HG02678 (cell line): Measurements from ENCODE around the gene ERFL.
"Not testable (repeated sequence)": the region's sequence is repeated elsewhere in the genome, so short reads cannot be mapped to it uniquely, and the experiment has no call there.

Source experiments
- ATAC-seq: cut with Tn5 transposase; IDR thresholded peaks from one replicate; pipeline ENCODE4 v1.9.1; 2021; ENCODE audit warnings: mild to moderate bottlenecking, moderate library complexity; ENCODE audit not compliant: unreplicated experiment

The ERFL gene

GRCh38 chr19:41914424-41914834 lies 13.8 kb downstream of the ERFL start:
- ATAC-seq: not testable (repeated sequence)

DNA sequence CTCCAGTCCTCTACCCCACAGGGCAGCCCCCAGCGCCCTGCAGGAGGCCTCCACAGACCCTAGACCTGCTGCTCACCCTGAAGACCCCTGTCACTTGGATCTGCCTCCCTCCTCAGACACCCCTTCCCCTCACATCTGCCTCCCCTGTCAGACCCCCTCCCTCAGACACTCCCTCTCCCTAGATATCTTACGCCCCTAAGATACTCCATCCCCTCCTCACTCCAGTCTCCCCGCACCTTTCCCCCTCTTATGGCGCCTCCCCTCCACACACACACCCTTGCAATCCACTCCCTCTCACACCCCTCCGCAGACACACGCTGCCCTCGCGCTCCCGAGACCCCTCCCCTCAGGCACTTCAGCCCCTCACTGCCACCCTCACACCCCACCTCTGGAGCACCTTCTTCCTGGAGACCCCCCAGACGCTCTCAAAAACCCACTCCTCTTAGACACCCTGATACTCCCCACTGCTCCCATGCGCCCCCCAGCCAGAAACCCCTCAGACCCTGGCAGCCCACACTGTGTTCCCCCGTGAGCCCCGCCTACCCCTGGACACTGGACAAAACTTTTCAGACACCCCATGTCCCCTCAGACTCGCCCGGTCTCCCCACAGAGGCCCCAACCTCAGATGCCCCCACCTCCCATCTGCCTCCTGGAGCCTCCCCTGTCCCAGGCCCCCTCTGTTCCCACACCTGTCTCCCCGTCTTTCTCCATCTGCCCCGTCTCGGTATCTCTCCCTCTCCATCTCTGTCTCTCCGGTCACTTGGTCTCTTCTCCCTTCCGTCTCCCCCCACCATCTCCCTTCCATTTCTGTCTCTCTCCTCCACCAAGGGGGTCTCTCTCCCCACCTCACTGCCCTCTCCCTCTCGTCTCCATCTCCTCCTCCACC lies 14.5 kb downstream of the ERFL start:
- no peak for ATAC-seq

GRCh38 chr19:41912899-41913537 lies 15.2 kb downstream of the ERFL start:
- ATAC-seq: no peak

- ATAC-seq: no peak
Observed at GRCh38 chr19:41911889-41912731, 16.1 kb downstream of the ERFL start.

- ATAC-seq: no peak
Observed at GRCh38 chr19:41910992-41911888, 17.0 kb downstream of the ERFL start.

DNA sequence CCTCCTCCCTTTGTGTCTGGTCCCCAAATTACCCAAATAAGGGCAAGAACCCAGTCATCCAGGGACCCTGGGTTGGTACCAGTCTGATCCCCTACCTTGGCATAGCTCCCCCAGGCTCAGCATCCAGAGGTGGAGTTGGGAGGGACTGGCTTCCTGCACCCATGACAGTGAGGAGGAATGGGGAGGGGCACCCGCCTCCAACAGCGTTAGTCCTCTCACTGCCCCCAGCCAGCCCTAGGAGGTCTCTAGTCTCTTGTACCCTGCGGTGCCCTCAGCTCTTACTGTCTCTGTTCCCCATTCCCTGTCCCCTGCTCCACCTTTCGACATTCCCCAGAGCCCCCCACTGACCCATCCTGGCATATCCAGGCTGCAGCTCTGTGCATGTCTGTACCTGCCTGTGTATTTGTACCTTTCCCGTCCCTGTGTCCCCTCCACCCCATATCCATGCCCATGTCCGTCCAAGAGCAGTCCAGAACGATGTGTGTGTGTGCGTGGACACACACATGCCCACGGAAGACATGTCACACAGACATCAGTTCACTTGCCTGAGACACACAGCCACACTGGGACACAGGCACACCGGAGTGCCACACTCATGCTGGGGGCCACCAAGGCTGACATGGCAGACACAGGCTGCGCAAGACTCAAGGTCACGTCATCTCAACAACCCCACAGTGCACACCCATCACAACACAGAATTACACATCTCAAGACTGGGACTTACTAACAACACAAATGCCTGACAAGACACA lies 17.8 kb downstream of the ERFL start:
- ATAC-seq: no peak

DNA sequence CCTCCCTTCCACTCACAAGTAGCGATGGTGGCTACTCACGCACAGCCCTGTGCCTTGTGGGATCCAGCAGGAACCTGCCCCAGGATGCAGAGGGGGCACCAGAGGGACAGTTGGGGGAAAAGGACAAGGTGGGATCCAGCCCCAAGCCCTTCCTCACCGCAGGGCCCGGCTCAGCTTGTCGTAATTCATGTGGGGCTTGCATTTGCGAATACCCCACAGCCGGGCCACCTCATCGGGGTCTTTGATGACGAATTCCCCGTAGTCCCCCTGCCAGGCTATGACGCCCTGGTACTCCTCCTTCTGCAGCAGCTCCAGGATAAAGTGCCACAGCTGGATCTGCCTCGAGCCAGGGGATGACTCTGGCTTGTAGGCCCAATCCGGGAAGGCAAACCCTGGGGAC lies 18.5 kb downstream of the ERFL start:
- ATAC-seq: no peak

- ATAC-seq: no peak
Observed at GRCh38 chr19:41908724-41909464, 19.4 kb downstream of the ERFL start.

DNA sequence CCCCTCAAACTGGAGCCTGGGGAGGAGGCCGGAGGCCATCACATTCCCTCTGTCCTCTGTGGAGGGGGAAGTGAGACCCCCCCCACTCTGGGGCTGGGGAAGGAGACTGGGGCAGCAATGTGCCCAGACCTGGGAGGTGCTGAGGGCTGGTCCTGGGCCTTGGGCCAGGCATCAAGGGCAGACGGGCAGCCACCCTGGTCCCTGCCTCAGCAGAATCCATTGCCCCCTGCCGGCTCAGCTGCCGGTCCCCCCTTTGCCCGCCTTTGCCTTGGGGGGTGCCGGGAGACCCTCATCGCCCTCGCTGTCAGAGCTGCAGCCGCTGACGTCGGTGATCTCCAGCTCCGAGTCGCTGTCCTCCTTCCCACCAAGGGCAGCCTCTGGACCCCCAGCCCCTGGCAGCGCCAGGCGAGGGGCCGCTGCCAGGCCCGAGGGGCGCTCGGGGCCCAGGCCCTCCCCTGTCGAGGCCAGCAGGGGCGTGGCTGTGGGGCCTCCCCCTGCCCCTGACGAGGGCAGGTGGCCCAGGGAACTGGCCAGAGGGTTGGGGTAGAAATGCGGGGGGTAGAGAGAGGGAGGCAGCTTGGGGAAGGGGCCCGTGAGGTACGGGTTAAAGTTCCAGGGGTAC lies 20.1 kb downstream of the ERFL start:
- no peak for ATAC-seq

- no peak for ATAC-seq
Observed at GRCh38 chr19:41906916-41907680, 21.2 kb downstream of the ERFL start.

DNA sequence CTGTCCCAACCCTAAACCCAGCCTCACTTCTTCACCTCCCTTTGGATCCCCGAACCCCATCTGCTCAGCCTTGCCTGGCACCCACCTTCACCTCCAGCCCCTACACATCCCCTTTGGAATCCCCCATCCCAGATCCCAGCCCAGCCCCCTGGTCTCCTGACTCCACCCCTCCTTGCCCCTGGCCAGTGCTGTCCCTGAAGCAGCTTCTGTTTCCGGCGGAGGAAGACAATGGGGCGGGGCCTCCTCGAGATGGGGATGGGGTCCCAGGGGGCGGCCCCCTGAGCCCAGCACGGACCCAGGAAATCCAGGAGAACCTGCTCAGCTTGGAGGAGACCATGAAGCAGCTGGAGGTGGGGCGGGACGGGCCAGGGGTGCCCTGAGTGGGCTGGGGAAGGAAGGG lies 22.0 kb downstream of the ERFL start:
- ATAC-seq: no peak

DNA sequence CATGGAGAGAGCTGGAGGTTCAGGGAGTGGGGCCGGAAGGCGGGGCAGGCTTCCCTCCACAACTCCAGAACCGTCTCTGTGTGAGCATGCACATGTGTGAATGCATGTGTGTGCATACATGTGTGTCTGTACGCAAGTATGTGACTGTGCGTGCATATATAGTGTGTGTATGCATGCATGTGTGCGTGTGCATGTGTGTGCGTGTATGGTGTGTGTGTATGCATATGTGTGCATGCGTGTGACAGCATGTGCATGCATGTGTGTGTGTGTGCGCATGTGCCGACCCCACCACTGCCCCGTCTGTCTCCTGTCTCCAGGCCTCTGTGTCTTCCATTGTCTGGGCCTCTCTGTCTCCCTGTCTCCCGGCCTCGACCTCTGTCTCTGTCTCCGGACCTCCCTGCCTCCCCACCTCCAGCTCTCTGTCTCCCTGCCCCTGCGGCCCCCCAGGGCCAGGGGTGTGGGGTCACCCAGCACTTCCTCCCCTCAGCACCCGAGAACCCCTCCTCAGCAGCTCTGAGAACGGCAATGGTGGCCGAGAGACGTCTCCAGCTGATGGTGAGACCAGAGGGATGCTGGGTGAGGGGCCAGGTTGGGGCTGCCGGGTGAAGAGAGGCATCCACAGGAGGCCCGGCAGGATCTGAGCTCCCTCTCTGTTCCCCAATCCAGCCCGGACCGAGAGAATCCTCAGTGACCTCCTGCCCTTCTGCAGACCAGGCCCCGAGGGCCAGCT lies 22.8 kb downstream of the ERFL start:
- ATAC-seq: no peak

DNA sequence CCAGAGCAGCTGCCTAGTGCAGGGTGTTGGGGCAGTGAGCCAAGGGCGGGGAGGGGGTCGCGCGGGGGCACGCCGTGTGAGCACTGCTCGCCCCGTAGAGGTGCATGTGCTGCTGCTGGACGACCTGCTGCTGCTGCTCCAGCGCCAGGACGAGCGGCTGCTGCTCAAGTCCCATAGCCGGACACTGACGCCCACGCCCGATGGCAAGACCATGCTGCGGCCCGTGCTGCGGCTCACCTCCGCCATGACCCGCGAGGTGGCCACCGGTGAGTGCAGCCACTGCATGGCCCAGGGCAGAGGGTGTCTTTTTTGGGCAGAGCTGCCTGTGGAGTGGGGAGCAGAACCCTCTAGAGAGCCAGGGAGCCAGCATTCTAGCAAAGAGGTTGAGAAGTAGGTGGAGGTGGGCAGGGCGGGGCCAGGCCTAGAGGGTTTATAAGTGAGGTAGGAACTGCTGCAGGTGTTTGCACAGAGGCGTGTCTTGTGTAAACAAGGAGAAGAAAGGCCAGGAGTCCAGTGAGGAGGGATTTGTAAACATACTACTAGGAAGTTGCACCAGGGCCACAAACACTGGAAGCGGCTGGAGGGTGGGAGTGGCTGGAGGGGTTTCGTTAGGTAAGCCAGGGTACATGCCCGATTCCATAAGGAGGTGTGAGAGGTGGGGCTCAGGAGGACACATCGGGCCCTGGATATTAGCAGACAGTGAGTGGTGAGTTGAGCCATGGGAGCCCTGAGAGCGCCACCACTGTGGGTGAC lies 24.0 kb downstream of the ERFL start:
- ATAC-seq: no peak

DNA sequence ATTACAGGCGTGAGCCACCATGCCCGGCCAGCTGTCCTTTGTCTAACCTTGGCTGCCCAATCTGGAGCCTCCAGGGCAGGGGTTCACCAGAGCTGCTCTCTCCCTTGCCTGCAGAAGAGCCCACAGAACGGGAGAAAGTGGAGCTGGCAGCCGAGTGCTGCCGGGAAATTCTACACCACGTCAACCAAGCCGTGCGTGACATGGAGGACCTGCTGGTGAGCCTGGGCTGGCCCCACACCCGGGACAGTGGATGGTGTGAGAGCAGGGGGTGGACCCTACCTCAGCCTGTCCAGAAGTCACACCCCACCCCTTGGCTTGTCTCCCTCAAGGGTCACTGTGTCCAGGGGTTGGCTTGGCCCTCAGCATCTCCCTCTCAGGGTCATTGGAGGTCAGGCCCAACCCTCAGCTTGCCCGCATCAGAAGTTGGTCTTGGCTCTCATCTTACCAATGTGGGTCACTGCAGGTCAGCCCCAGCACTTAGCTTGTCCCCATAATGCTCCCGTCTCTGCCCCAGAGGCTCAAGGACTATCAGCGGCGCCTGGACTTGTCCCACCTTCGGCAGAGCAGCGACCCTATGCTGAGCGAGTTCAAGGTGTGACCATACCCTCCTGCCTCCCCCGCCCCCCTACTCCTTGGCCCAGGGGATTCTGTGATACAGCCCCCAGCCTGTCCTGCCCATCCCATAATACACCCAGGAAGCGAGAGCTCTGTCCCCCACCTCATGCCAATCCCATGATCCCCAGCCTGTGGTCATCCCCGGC lies 24.9 kb downstream of the ERFL start:
- ATAC-seq: no peak

DNA sequence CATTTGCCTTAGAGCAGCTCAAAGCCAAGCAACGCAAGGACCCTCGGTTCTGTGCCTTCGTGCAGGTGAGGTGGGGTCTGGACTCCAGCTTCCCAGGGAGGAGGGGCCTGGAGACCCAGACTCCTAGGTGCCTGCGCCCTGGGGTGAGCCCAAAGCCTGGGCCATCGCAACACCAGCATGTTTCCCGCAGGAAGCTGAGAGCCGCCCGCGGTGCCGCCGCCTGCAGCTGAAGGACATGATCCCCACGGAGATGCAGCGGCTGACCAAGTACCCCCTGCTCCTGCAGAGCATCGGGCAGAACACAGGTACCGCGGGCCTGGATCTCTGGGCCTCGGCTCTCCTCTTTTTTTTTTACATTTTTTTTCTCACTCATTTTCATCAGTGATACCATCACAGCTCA lies 25.7 kb downstream of the ERFL start:
- no peak for ATAC-seq
